HUES6 (cell line): ENCODE measurements around the gene SH3BP5.

Experiments used
- H3K27ac ChIP-seq: 2 replicates; pipeline ENCODE4 v1.7.0; 2013; ENCODE audit warnings: low read depth, mild to moderate bottlenecking, low read length, inconsistent platforms
- H3K27me3 ChIP-seq: 2 replicates; pipeline ENCODE4 v1.6.1; 2013; ENCODE audit warnings: low read length; ENCODE audit not compliant: control insufficient read depth, insufficient read depth
- H3K36me3 ChIP-seq: 2 replicates; pipeline ENCODE4 v1.6.1; 2013; ENCODE audit warnings: low read length; ENCODE audit not compliant: control insufficient read depth, insufficient read depth
- H3K4me1 ChIP-seq: 2 replicates; pipeline ENCODE4 v1.6.1; 2013; ENCODE audit warnings: low read length; ENCODE audit not compliant: control insufficient read depth, insufficient read depth
- H3K4me3 ChIP-seq: 2 replicates; pipeline ENCODE4 v1.5.1; 2013; ENCODE audit warnings: low read depth, low read length
- H3K9ac ChIP-seq: one replicate; pipeline ENCODE4 v1.6.1; 2013; ENCODE audit warnings: mild to moderate bottlenecking, low read length
- H3K9me3 ChIP-seq: 2 replicates; pipeline ENCODE4 v1.6.1; 2013; ENCODE audit warnings: low read depth, low read length; ENCODE audit not compliant: control insufficient read depth, insufficient read depth

SH3BP5 gene

GRCh38 chr3:15215996-15216395, 116.4 kb downstream of the SH3BP5 start:
- Histone ChIP-seq H3K4me3 (no peak overlapping the region), H3K27ac (no peak overlapping the region)

GRCh38 chr3:15214758-15215157, 117.6 kb downstream of the SH3BP5 start:
- Histone ChIP-seq H3K27ac (no peak overlapping the region), H3K4me1 (no peaks in the 10 kb centered on the region), H3K27me3 (no peaks in the 10 kb centered on the region), H3K9me3 (no peaks in the 10 kb centered on the region), H3K4me3 (no peak overlapping the region), H3K36me3 (peaks cover 59% of the 10 kb centered on the region), H3K9ac (no peak overlapping the region)

More at GRCh38 chr3:15215996-15216395, 116.4 kb downstream of the SH3BP5 start:
- Histone ChIP-seq H3K9ac (no peak overlapping the region), H3K9me3 (no peaks in the 10 kb centered on the region), H3K27me3 (no peaks in the 10 kb centered on the region), H3K36me3 (peaks cover 67% of the 10 kb centered on the region), H3K4me1 (no peaks in the 10 kb centered on the region)

- peaks cover 8% of the 10 kb centered on the region; the same call in 1 of the 2 replicates for H3K4me1 ChIP-seq
- H3K36me3 ChIP-seq: peaks cover 36% of the 10 kb centered on the region
- no peak overlapping the region for H3K4me3 ChIP-seq
- no peaks in the 10 kb centered on the region for H3K9me3 ChIP-seq
- H3K9ac ChIP-seq: no peak overlapping the region
- H3K27ac ChIP-seq: no peak overlapping the region
- no peaks in the 10 kb centered on the region for H3K27me3 ChIP-seq
These were observed 120.4 kb downstream of the SH3BP5 start for GRCh38 chr3:15211937-15212336.

GRCh38 chr3:15207836-15208504, 124.4 kb downstream of the SH3BP5 start:
- Histone ChIP-seq H3K4me1 (peaks cover 14% of the 10 kb centered on the region), H3K27ac (no peak overlapping the region), H3K27me3 (no peaks in the 10 kb centered on the region), H3K4me3 (peak overlapping the region; percentile 93; the same call in 1 of the 2 replicates), H3K9ac (no peak overlapping the region), H3K36me3 (peaks cover 16% of the 10 kb centered on the region), H3K9me3 (no peaks in the 10 kb centered on the region)

GRCh38 chr3:15206662-15207576, 125.5 kb downstream of the SH3BP5 start:
- peaks cover 17% of the 10 kb centered on the region for H3K4me1 ChIP-seq
- H3K9ac ChIP-seq: peak overlapping the region; percentile 91
- H3K9me3 ChIP-seq: no peaks in the 10 kb centered on the region
- H3K4me3 ChIP-seq: peak overlapping the region; percentile 93
- 0 out of 2 replicates have a peak, but pooled peaks cover 7% of the 10 kb centered on the region for H3K36me3 ChIP-seq
- no peaks in the 10 kb centered on the region for H3K27me3 ChIP-seq
- H3K27ac ChIP-seq: peak overlapping the region; percentile 70; the same call in 1 of the 2 replicates

- no peaks in the 10 kb centered on the region for H3K27me3 ChIP-seq
- 0 out of 2 replicates have a peak, but pooled peaks cover 5% of the 10 kb centered on the region for H3K36me3 ChIP-seq
- peaks cover 17% of the 10 kb centered on the region for H3K4me1 ChIP-seq
- peak within 1 kb of the TSS; percentile 91 for H3K9ac ChIP-seq
- H3K9me3 ChIP-seq: no peaks in the 10 kb centered on the region
- peak within 1 kb of the TSS; percentile 93 for H3K4me3 ChIP-seq
- H3K27ac ChIP-seq: peak within 1 kb of the TSS; percentile 70; the same call in 1 of the 2 replicates
These were observed 126.3 kb downstream of the SH3BP5 start, which contains the start of gene CAPN7 for GRCh38 chr3:15205934-15206661. Gene CAPN7, plus strand, starts transcription at chr3:15206246. Its CDS starts 250 bp downstream, at chr3:15206496.

- peak overlapping the region; percentile 73 for H3K9ac ChIP-seq
- H3K4me1 ChIP-seq: peaks cover 17% of the 10 kb centered on the region
- H3K4me3 ChIP-seq: peak overlapping the region; percentile 93
- no peaks in the 10 kb centered on the region for H3K9me3 ChIP-seq
- no peaks in the 10 kb centered on the region for H3K27me3 ChIP-seq
- 0 out of 2 replicates have a peak, but pooled peaks cover under 1% of the 10 kb centered on the region for H3K36me3 ChIP-seq
- H3K27ac ChIP-seq: no peak overlapping the region
These were observed 126.9 kb downstream of the SH3BP5 start for GRCh38 chr3:15205482-15205933.
